ENCODE data around the gene ZNF808.
"Not testable (repeated sequence)": the region's sequence is repeated elsewhere in the genome, so short reads cannot be mapped to it uniquely, and the experiment has no call there.

DNA sequence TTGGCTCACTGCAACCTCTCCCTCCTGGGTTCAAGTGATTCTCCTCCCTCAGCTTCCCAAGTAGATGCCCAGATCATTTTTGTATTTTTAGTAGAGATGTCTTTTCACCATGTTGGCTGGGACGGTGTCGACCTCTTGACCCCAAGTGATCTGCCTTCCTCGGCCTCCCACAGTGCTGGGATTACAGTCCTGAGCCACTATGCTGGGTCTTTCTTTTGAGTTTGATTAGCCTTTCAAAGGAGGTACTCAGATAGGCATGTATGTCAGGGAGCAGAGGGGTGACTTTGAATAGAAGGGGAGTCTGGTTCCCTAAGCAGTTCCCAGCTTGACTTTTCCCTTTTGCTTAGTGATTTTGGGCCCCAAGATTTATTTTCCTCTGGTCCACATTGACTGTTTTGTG, 27.0 kb upstream of the ZNF808 start:
- TF ChIP-seq POLR2A (IDR thresholded peaks at IDR 0.05; ENCODE audit: low read depth); EP300 (IDR thresholded peaks at IDR 0.05): not testable (repeated sequence)
- TF ChIP-seq, protein P1, sequence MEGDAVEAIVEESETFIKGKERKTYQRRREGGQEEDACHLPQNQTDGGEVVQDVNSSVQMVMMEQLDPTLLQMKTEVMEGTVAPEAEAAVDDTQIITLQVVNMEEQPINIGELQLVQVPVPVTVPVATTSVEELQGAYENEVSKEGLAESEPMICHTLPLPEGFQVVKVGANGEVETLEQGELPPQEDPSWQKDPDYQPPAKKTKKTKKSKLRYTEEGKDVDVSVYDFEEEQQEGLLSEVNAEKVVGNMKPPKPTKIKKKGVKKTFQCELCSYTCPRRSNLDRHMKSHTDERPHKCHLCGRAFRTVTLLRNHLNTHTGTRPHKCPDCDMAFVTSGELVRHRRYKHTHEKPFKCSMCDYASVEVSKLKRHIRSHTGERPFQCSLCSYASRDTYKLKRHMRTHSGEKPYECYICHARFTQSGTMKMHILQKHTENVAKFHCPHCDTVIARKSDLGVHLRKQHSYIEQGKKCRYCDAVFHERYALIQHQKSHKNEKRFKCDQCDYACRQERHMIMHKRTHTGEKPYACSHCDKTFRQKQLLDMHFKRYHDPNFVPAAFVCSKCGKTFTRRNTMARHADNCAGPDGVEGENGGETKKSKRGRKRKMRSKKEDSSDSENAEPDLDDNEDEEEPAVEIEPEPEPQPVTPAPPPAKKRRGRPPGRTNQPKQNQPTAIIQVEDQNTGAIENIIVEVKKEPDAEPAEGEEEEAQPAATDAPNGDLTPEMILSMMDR (IDR thresholded peaks at IDR 0.05): not testable (repeated sequence)

Data from esophagus muscularis mucosa (tissue), 4 donors.